Endothelial cell of umbilical vein (primary cell): ENCODE results near the gene CPNE7. TPM values are rescaled to one million over a fixed set of nuclear protein-coding genes. Genes with fewer than 3 reads are reported as not detected.

Source experiments
- BruUV-seq: library from RNA; stranded (reverse); fragments of 400-500 nt; replicated peaks from 2 replicates; lab custom pipeline; 2021; lab: Mats Ljungman, UMichigan
- CTCF ChIA-PET: fragments of 300-600, 350-600 bp; sonication (Branson Sonifier 250); formaldehyde crosslinking; loops from one replicate; lab custom pipeline; 2021; ENCODE audit warnings: antibody characterized with exemption, inconsistent platforms; lab: Charles Lee
- POLR2A ChIA-PET: fragments of 300-600, 350-600 bp; sonication (Branson Sonifier 250); formaldehyde crosslinking; loops from one replicate; lab custom pipeline; 2021; ENCODE audit warnings: antibody characterized with exemption, inconsistent platforms; lab: Charles Lee
- DNase-seq: peaks from one replicate; pipeline ENCODE4 v3.0.0-alpha.2; 2011; ENCODE audit warnings: low read depth, low spot score
- FAIRE-seq: peaks from 2 replicates; lab custom pipeline; 2011; peaks lifted over from hg19 to GRCh38; lab: Jason Lieb, UNC
- H2AFZ ChIP-seq: 2 replicates; pipeline ENCODE4 v1.6.0; 2012; ENCODE audit warnings: low read depth, low read length, control low read depth, inconsistent platforms
- H3K27ac ChIP-seq: 2 replicates; pipeline ENCODE4 v1.5.1; 2011; ENCODE audit warnings: low read depth, mild to moderate bottlenecking, control low read depth, low read length, moderate library complexity; ENCODE audit not compliant: insufficient read depth
- H3K27me3 ChIP-seq, 2 experiments: 2 replicates each; pipeline versions ENCODE4 v1.6.0 to v1.6.1; 2011; ENCODE audit warnings: low read length in 2 of 2, mixed read lengths in 1 of 2; ENCODE audit not compliant: control insufficient read depth in 2 of 2, insufficient read depth in 2 of 2
- H3K36me3 ChIP-seq, 2 experiments: 2 replicates in 1 of 2; 3 replicates in 1 of 2; pipeline ENCODE4 v1.5.1; 2011; ENCODE audit warnings: low read length in 2 of 2, mild to moderate bottlenecking in 1 of 2, moderate library complexity in 1 of 2; ENCODE audit not compliant: control insufficient read depth in 2 of 2, insufficient read depth in 2 of 2; ENCODE audit errors: extremely low read depth in 1 of 2
- H3K4me1 ChIP-seq: 3 replicates; pipeline ENCODE4 v1.5.1; 2011; ENCODE audit warnings: mild to moderate bottlenecking, low read length; ENCODE audit not compliant: control insufficient read depth, insufficient read depth; ENCODE audit errors: extremely low read depth
- H3K4me2 ChIP-seq: 2 replicates; pipeline ENCODE4 v1.6.1; 2011; ENCODE audit warnings: low read length, control low read depth, mixed read lengths; ENCODE audit not compliant: insufficient read depth
- H3K4me3 ChIP-seq, 3 experiments: fragments of 200-600 bp in 1 of 3; sonication (generic), shearing (Covaris generic) in 1 of 3; replicated peaks in 1 of 3; 2 replicates each; pipeline ENCODE4 v1.5.1; 2011 to 2016; ENCODE audit warnings: control low read depth in 3 of 3, low read length in 3 of 3, mild to moderate bottlenecking in 2 of 3, inconsistent platforms in 1 of 3, low read depth in 1 of 3, moderate library complexity in 1 of 3; ENCODE audit not compliant: insufficient read depth in 1 of 3
- H3K79me2 ChIP-seq: 2 replicates; pipeline ENCODE4 v1.6.0; 2012; ENCODE audit warnings: low read length, inconsistent platforms; ENCODE audit not compliant: control insufficient read depth, insufficient read depth
- H3K9ac ChIP-seq: replicated peaks from 2 replicates; pipeline ENCODE3; 2011; ENCODE audit warnings: low read length, control low read depth; ENCODE audit not compliant: insufficient read depth; ENCODE audit errors: extremely low read depth
- H3K9me1 ChIP-seq: replicated peaks from 3 replicates; pipeline ENCODE4 v1.6.0; 2011; ENCODE audit warnings: mild to moderate bottlenecking, low read length; ENCODE audit not compliant: control insufficient read depth, insufficient read depth; ENCODE audit errors: extremely low read depth
- H3K9me3 ChIP-seq: replicated peaks from 2 replicates; pipeline ENCODE4 v1.5.1; 2012; ENCODE audit warnings: low read length, inconsistent platforms; ENCODE audit not compliant: control insufficient read depth, insufficient read depth
- H4K20me1 ChIP-seq: replicated peaks from 2 replicates; pipeline ENCODE3; 2011; ENCODE audit warnings: mild to moderate bottlenecking, low read length; ENCODE audit not compliant: control insufficient read depth, insufficient read depth; ENCODE audit errors: extremely low read depth
- CTCF ChIP-seq, 2 donors: IDR thresholded peaks; 1 replicate in 1 of 2; 2 replicates in 1 of 2; pipeline ENCODE4 v1.5.1; 2011; ENCODE audit warnings: low read length in 2 of 2, mild to moderate bottlenecking in 2 of 2, moderate library complexity in 2 of 2, control low read depth in 1 of 2, inconsistent platforms in 1 of 2, low read depth in 1 of 2; ENCODE audit not compliant: insufficient read depth in 1 of 2; ENCODE audit errors: extremely low read depth in 1 of 2
- EZH2 ChIP-seq: IDR thresholded peaks from 2 replicates; pipeline ENCODE4 v1.6.1; 2012; ENCODE audit warnings: borderline replicate concordance, low read depth, mild to moderate bottlenecking, moderate library complexity, low read length, inconsistent platforms; ENCODE audit not compliant: severe bottlenecking
- FOS ChIP-seq: IDR thresholded peaks from 2 replicates; pipeline ENCODE4 v1.6.1; 2011; ENCODE audit warnings: mild to moderate bottlenecking, low read length, moderate library complexity, borderline replicate concordance; ENCODE audit not compliant: insufficient read depth
- GATA2 ChIP-seq: IDR thresholded peaks from 2 replicates; pipeline ENCODE4 v1.7.0; 2011; ENCODE audit warnings: low read depth, mild to moderate bottlenecking, moderate library complexity, mixed read lengths, low read length; ENCODE audit not compliant: insufficient read length, insufficient read depth
- JUN ChIP-seq: IDR thresholded peaks from 2 replicates; pipeline ENCODE4 v1.6.1; 2011; ENCODE audit warnings: borderline replicate concordance, low read depth; ENCODE audit not compliant: insufficient read length, insufficient read depth
- MAX ChIP-seq: IDR thresholded peaks from 2 replicates; pipeline ENCODE4 v1.6.1; 2011; ENCODE audit not compliant: insufficient read depth, insufficient read length
- MYC ChIP-seq: IDR thresholded peaks from one replicate; pipeline ENCODE4 v1.6.1; 2011; ENCODE audit warnings: mild to moderate bottlenecking, low read depth, low read length
- POLR2A ChIP-seq: IDR thresholded peaks from 2 replicates; pipeline ENCODE4 v1.6.1; 2012; ENCODE audit warnings: low read depth, mild to moderate bottlenecking, control low read depth, low read length
- POLR2AphosphoS5 ChIP-seq: IDR thresholded peaks from 2 replicates; pipeline ENCODE4 v1.6.1; 2012; ENCODE audit warnings: low read depth, mild to moderate bottlenecking, control low read depth, low read length, moderate library complexity; ENCODE audit not compliant: insufficient read depth
- dilution Hi-C: fragments of 300-500 bp; cut with MboI; formaldehyde crosslinking; loops from one replicate; pipeline ENCODE4 v1.15.0; 2019; ENCODE audit warnings: low sequenced_read_pairs; ENCODE audit not compliant: extremely low pct_ligation_motif_present
- intact Hi-C: fragments of 100-400 bp; cut with micrococcal nuclease; formaldehyde crosslinking; loops from one replicate; pipeline ENCODE4 v1.10.0; 2022
- polyA plus RNA-seq, 4 experiments: library from polyadenylated mRNA; depleted of rRNA in 3 of 4; stranded (reverse) in 3 of 4; unstranded in 1 of 4; fragments of >200 nt; gene quantifications; 2 replicates each; pipeline versions ENCODE4 v1.2.1 to v1.2.3, GENCODE V29; 2011 to 2012; ENCODE audit warnings: missing spikeins in 1 of 4
- total RNA-seq: library from RNA; stranded (reverse); gene quantifications from 2 replicates; pipeline ENCODE4 v1.2.3, GENCODE V29; 2021

CPNE7 gene
- total and polyA plus RNA-seq, 2 donors (not counting 3 experiments of a cell fraction or from before 2014, with no cell fraction given): 2.0 to 5.9 TPM

- CTCF ChIA-PET: no interaction called here
Observed at GRCh38 chr16:89621698-89622409, 46.3 kb downstream of the CPNE7 start.

More at GRCh38 chr16:89621698-89622409, 46.3 kb downstream of the CPNE7 start:
- no peak overlapping the region for H3K4me3 ChIP-seq
- dilution Hi-C loops: no loop called here
- no peaks in the 10 kb centered on the region for H3K36me3 ChIP-seq
- no peaks in the 10 kb centered on the region for H3K9me1 ChIP-seq
- POLR2A ChIA-PET: no interaction called here
- TF ChIP-seq MYC (no peak), FOS (no peak), EZH2 (no peak), JUN (no peak), GATA2 (no peak), POLR2A (no peak), POLR2AphosphoS5 (no peak), CTCF (IDR thresholded peaks at IDR 0.05; ENCODE audit: extremely low read depth in 1 of 2, insufficient read depth in 1 of 2, low read depth in 1 of 2, low read length in 2 of 2) (no peak), MAX (no peak)
- no peak for FAIRE-seq
- peaks cover 12% of the 10 kb centered on the region for H3K4me1 ChIP-seq
- no peak overlapping the region for H3K27ac ChIP-seq
- DNase-seq: no peak
- BruUV-seq: no TSS peak
- H3K79me2 ChIP-seq: no peaks in the 10 kb centered on the region
- no peak overlapping the region for H3K4me2 ChIP-seq
- no peaks in the 10 kb centered on the region for H3K9me3 ChIP-seq
- no peak overlapping the region for H3K9ac ChIP-seq
- H3K27me3 ChIP-seq: peaks cover 0 to 8% of the 10 kb centered on the region in 2 experiments
- H4K20me1 ChIP-seq: no peaks in the 10 kb centered on the region
- H2AFZ ChIP-seq: no peak overlapping the region
- intact Hi-C loops: loop anchor here (5.0 kb wide), 1 partner anchor 40 kb away; no protein-coding TSS in a partner anchor
